Ovary (tissue), 9 donors: ENCODE results near the gene KNL1. TPM values are rescaled to one million over a fixed set of nuclear protein-coding genes. Genes with fewer than 3 reads are reported as not detected.

Source experiments
- DNase-seq, 5 donors: peaks; one replicate each; pipeline ENCODE4 v3.0.0-alpha.2; 2019 to 2020
- H3K27ac ChIP-seq, 2 donors: fragments of 200-600 bp; one replicate each; pipeline versions ENCODE4 v1.5.1 to v1.8.0; 2019 to 2022
- H3K27me3 ChIP-seq: fragments of 200-600 bp; one replicate; pipeline ENCODE4 v1.8.0; 2022
- H3K36me3 ChIP-seq: fragments of 200-600 bp; sonication (generic); one replicate; pipeline ENCODE4 v1.5.1; 2019
- H3K4me1 ChIP-seq: one replicate; pipeline ENCODE4 v1.8.1; 2013; ENCODE audit warnings: mild to moderate bottlenecking, moderate library complexity; ENCODE audit not compliant: insufficient read depth
- H3K4me3 ChIP-seq: fragments of 200-600 bp; sonication (generic); one replicate; pipeline ENCODE4 v1.5.1; 2017
- H3K9me3 ChIP-seq, 2 donors: fragments of 200-600 bp in 1 of 2; sonication (generic) in 1 of 2; one replicate each; pipeline versions ENCODE4 v1.5.1 to v1.8.1; 2013 to 2019; ENCODE audit warnings: mild to moderate bottlenecking in 1 of 2, moderate library complexity in 1 of 2
- EP300 ChIP-seq: sonication (generic); formaldehyde crosslinking; IDR thresholded peaks from one replicate; pipeline ENCODE4 v1.6.1; 2017; ENCODE audit warnings: antibody characterized with exemption
- POLR2A ChIP-seq: fragments of 450-650 bp; IDR thresholded peaks from one replicate; pipeline ENCODE4 v1.6.1; 2017; ENCODE audit warnings: antibody characterized with exemption, mild to moderate bottlenecking, moderate library complexity
- WGBS, 3 donors: extraction: QIAGEN DNeasy Blood & Tissue Kit in 1 of 3; methylation state at CpG; one replicate each; pipeline versions ENCODE4 v1.1.5 to v1.1.7; 2013 to 2017; 5-methylcytosine and 5-hydroxymethylcytosine counted together
- intact Hi-C, 4 donors: fragments of 100-400 bp; cut with DNase I; formaldehyde crosslinking; loops; one replicate each; pipeline versions ENCODE4 v1.11.0 to v1.15.1; 2022 to 2023
- polyA plus RNA-seq, 2 donors: library from polyadenylated mRNA; stranded (reverse); fragments of 200-250 nt in 1 of 2; fragments of 350-450 nt in 1 of 2; fragmentation: Illumina TruSeq in 1 of 2; extraction: RNeasy Lipid Tissue Mini Kit (QIAGEN cat#74804) in 1 of 2; gene quantifications; one replicate each; pipeline ENCODE4 v1.2.3, GENCODE V29; 2013 to 2014
- total RNA-seq, 7 donors: library from RNA; depleted of rRNA in 2 of 7; stranded (reverse); fragments of >200 nt in 2 of 7; fragmentation: NEBNext Ultra II Directional in 3 of 7; extraction: Animal tissue kit (Norgen Biotek cat#: 25700) in 3 of 7; gene quantifications; one replicate each; pipeline versions ENCODE4 v1.1.0 to v1.2.4, GENCODE V29; 2016 to 2023
- TF ChIP-seq, protein P1 (sequence below), 3 donors: fragments of 450-650 bp in 2 of 3; fragments of 200-600 bp in 1 of 3; IDR thresholded peaks; one replicate each; pipeline versions ENCODE4 v1.5.1 to v1.8.0; 2016 to 2022; ENCODE audit warnings: antibody characterized with exemption in 3 of 3, mild to moderate bottlenecking in 1 of 3
- donor health status: DM: no; HTN: no; CAD: no; lungs with moderate emphysema.
- donor health status: DM: no; HTN: no; CAD: no.
- donor health status: Bipolar disorder and iron deficiency.
- donor health status: DM: yes; HTN: yes; CAD: no.
- donor health status: DM: no; HTN: no; CAD: no.
- donor health status: DM: yes; HTN: yes; CAD: no.

Gene KNL1
- total and polyA plus RNA-seq, 9 donors = 0.13 to 1.4 (median 0.48) TPM

DNA sequence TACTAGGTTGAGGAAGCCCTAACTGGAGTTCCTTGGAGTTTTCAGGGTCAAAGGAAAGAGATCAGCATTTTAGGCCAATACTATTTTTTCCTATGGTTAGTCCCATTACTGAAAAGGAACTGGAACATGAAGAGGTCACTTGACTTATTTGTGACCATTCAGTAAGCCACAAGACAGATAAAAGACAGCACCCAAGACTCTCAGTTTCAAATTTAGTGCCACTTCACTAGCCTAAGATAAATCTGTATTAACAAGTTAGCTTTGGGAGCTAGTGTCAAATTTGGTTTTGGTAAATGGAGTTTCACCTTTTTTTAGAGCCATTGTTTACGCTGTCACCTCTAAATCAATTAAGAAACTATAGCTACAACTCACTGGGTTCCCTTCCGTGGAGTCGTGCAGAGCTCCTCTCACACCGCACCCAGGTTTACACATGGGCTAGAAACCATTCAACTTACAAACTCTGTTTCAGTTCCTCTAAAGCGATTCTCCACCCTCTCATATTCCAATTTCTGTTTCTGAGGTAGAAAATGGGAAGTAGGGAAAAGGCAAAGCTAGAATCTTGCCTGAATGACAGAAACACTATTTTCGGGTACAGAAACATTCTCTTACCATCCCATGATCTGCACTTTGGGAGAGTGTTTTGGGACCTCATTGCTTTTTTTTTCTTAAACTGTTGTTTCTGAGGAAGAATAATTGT lies 43.6 kb upstream of the KNL1 start:
- DNase-seq = no peak
- 91 to 97% (median 95%) methylated on average over 6 of the region's 6 CpGs for WGBS, 3 donors
- Histone ChIP-seq H3K4me1 (no peaks in the 10 kb centered on the region), H3K27ac (no peak overlapping the region), H3K9me3 (no peaks in the 10 kb centered on the region), H3K4me3 (no peak overlapping the region), H3K36me3 (no peaks in the 10 kb centered on the region), H3K27me3 (no peaks in the 10 kb centered on the region)
- TF ChIP-seq EP300 = no peak
- TF ChIP-seq, protein P1, sequence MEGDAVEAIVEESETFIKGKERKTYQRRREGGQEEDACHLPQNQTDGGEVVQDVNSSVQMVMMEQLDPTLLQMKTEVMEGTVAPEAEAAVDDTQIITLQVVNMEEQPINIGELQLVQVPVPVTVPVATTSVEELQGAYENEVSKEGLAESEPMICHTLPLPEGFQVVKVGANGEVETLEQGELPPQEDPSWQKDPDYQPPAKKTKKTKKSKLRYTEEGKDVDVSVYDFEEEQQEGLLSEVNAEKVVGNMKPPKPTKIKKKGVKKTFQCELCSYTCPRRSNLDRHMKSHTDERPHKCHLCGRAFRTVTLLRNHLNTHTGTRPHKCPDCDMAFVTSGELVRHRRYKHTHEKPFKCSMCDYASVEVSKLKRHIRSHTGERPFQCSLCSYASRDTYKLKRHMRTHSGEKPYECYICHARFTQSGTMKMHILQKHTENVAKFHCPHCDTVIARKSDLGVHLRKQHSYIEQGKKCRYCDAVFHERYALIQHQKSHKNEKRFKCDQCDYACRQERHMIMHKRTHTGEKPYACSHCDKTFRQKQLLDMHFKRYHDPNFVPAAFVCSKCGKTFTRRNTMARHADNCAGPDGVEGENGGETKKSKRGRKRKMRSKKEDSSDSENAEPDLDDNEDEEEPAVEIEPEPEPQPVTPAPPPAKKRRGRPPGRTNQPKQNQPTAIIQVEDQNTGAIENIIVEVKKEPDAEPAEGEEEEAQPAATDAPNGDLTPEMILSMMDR (IDR thresholded peaks at IDR 0.05) = no peak
- intact Hi-C loops = no loop called here

DNA sequence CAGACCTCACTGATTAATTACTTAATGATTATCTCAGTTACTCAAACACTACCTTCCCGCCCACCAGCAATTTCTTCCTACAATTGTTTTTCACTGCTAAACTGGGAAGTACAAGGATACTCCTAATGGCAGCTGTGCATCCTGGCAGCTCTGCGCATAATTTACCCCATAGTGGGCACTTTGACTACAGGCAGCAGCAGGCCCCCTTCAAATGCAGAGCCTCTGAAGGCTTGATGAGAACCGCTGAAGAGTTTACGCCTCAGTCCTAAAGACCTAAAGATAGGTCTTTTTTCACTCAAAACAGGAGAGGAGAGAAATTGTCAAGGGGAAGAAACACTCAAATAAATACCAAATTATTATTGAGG lies 39.9 kb upstream of the KNL1 start:
- intact Hi-C loops = no loop called here
- no peak for TF ChIP-seq POLR2A
- TF ChIP-seq, protein P1 (IDR thresholded peaks at IDR 0.05) = no peak
- no peak for TF ChIP-seq EP300

DNA sequence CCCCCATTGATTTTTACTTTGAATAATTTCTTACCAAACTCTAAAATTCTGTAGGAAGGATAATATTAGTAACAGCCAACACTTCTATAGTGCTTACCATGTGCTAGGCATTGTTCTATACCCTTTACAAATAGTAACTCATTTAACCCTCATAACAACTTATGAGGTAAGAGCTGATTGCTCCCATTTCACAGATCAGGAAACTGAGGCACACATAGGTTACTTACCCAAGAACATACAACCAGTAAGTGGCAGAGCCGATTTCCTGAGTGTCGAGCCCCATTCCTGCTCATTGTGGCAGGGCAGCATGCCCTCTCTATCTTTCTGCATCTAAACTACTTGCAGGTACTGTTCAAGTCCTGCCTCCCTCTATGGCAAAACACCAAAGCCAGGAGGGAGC lies 38.2 kb upstream of the KNL1 start:
- Histone ChIP-seq H3K9me3 (no peaks in the 10 kb centered on the region), H3K4me1 (no peaks in the 10 kb centered on the region), H3K27me3 (no peaks in the 10 kb centered on the region), H3K27ac (no peak overlapping the region), H3K4me3 (no peak overlapping the region), H3K36me3 (no peaks in the 10 kb centered on the region)
- WGBS, 3 donors = 92 to 96% (median 94%) methylated on average over 2 of the region's 2 CpGs
- intact Hi-C loops = no loop called here
- TF ChIP-seq POLR2A = no peak
- TF ChIP-seq, protein P1 (IDR thresholded peaks at IDR 0.05) = no peak
- DNase-seq = no peak

More for the DNA sequence above, 39.9 kb upstream of the KNL1 start:
- H3K4me1 ChIP-seq = no peaks in the 10 kb centered on the region
- no peaks in the 10 kb centered on the region for H3K9me3 ChIP-seq
- no peak overlapping the region for H3K27ac ChIP-seq
- no peak overlapping the region for H3K4me3 ChIP-seq
- 55 to 94% (median 80%) methylated on average over 4 of the region's 4 CpGs for WGBS, 3 donors
- H3K36me3 ChIP-seq = no peaks in the 10 kb centered on the region
- no peaks in the 10 kb centered on the region for H3K27me3 ChIP-seq
- no peak for DNase-seq

DNA sequence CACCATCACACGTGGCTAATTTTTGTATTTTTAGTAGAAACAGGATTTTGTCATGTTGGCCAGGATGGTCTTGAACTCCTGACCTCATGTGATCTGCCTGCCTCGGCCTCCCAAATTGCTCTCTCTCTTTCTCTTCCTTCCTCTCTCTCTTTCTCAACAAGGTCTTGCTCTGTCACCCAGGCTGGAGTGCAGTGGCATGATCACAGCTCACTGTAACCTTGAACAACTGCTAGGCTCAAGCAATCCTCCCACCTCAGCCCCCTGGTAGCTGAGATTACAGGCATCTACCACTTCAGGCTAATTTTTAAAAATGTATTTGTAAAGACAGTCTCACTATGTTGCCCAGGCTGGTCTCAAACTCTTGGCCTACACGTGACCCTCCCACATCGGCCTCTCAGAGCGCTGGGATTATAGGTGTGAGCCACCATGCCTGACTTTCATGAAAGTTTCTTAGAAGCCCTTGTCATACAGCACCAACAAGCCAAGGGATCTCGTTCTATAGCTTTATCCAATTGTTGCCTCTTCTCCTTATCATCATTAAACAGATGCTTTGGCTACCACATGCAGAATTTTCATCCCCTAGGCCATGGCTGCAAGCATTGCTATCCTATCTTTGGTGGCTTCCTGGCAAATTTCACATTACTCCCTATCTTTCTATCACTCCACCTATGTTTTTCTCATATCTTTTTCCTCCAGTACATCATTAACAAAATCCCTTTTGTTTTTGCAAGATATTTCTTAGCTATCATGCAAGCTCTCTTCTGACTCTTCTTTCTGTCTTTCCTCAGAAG lies 34.9 kb upstream of the KNL1 start:
- Histone ChIP-seq H3K27me3 (no peaks in the 10 kb centered on the region), H3K4me1 (peaks cover 4% of the 10 kb centered on the region), H3K36me3 (no peaks in the 10 kb centered on the region), H3K9me3 (no peaks in the 10 kb centered on the region), H3K27ac (no peak overlapping the region), H3K4me3 (no peak overlapping the region)
- WGBS, 3 donors = 79 to 86% (median 84%) methylated on average over 6 of the region's 6 CpGs
- no peak for DNase-seq
- TF ChIP-seq POLR2A (no peak), EP300 (no peak)
- TF ChIP-seq, protein P1 (IDR thresholded peaks at IDR 0.05) = no peak
- intact Hi-C loops = no loop called here
